GM12873 (cell line): ENCODE data around the gene LYL1.

Source experiments
- CTCF ChIP-seq: IDR thresholded peaks from 2 replicates; pipeline ENCODE4 v1.5.1; 2012; ENCODE audit warnings: low read depth, mild to moderate bottlenecking, moderate library complexity, low read length, control low read depth; ENCODE audit not compliant: insufficient read depth; ENCODE audit errors: missing control alignments

The LYL1 gene

GRCh38 chr19:13122980-13123957, 20.6 kb upstream of the LYL1 start:
- no peak for TF ChIP-seq CTCF

GRCh38 chr19:13122275-13122878, 19.7 kb upstream of the LYL1 start:
- TF ChIP-seq CTCF, result no peak

- no peak for TF ChIP-seq CTCF
Measured at GRCh38 chr19:13121551-13122274, 19.1 kb upstream of the LYL1 start.

GRCh38 chr19:13120817-13121216, 18.2 kb upstream of the LYL1 start:
- TF ChIP-seq CTCF, result no peak

- TF ChIP-seq CTCF, result no peak
Measured at GRCh38 chr19:13120031-13120430, 17.4 kb upstream of the LYL1 start.

- no peak for TF ChIP-seq CTCF
Measured at GRCh38 chr19:13119627-13120026, 17.0 kb upstream of the LYL1 start.
